Smooth muscle cell (in vitro differentiated cells): ENCODE data around the gene NCAM1. TPM values are rescaled to one million over a fixed set of nuclear protein-coding genes. Genes with fewer than 3 reads are reported as not detected.

Experiments
- DNase-seq: peaks from one replicate; lab custom pipeline; 2025; ENCODE audit not compliant: unreplicated experiment; lab: John Stamatoyannopoulos, UW
- H2AFZ ChIP-seq: fragments of 200-600 bp; sonication (generic); 2 replicates; pipeline ENCODE4 v1.6.0; 2016; ENCODE audit warnings: antibody characterized with exemption, low read depth, mild to moderate bottlenecking
- H3F3A ChIP-seq: fragments of 200-600 bp; sonication (generic); 2 replicates; pipeline ENCODE4 v1.6.0; 2017; ENCODE audit warnings: antibody characterized with exemption, low read depth
- H3K27ac ChIP-seq: fragments of 200-600 bp; sonication (generic); 2 replicates; pipeline ENCODE4 v1.5.1; 2016; ENCODE audit warnings: low read depth, mild to moderate bottlenecking
- H3K27me3 ChIP-seq: fragments of 200-600 bp; sonication (generic); 2 replicates; pipeline ENCODE4 v1.6.1; 2016; ENCODE audit warnings: low read depth, mild to moderate bottlenecking
- H3K36me3 ChIP-seq: fragments of 200-600 bp; sonication (generic); 2 replicates; pipeline ENCODE4 v1.5.1; 2016; ENCODE audit warnings: low read depth
- H3K4me1 ChIP-seq: fragments of 200-600 bp; sonication (generic); 2 replicates; pipeline ENCODE4 v1.5.1; 2016; ENCODE audit warnings: low read depth
- H3K4me2 ChIP-seq: fragments of 200-600 bp; sonication (generic); 2 replicates; pipeline ENCODE4 v1.6.0; 2016; ENCODE audit warnings: mild to moderate bottlenecking
- H3K4me3 ChIP-seq: fragments of 200-600 bp; sonication (generic); 2 replicates; pipeline ENCODE4 v1.5.1; 2016; ENCODE audit warnings: mild to moderate bottlenecking
- H3K79me2 ChIP-seq: fragments of 200-600 bp; sonication (generic); 2 replicates; pipeline ENCODE4 v1.6.0; 2016; ENCODE audit warnings: low read depth, mild to moderate bottlenecking
- H3K9ac ChIP-seq: fragments of 200-600 bp; sonication (generic); 2 replicates; pipeline ENCODE4 v1.6.0; 2016; ENCODE audit warnings: low read depth
- H3K9me3 ChIP-seq: fragments of 200-600 bp; sonication (generic); replicated peaks from 2 replicates; pipeline ENCODE4 v1.5.1; 2016; ENCODE audit warnings: low read depth
- H4K20me1 ChIP-seq: fragments of 200-600 bp; sonication (generic); 2 replicates; pipeline ENCODE4 v1.6.0; 2016; ENCODE audit warnings: low read depth
- CTCF ChIP-seq: fragments of 200-600 bp; sonication (generic); IDR thresholded peaks from 2 replicates; pipeline ENCODE4 v1.5.1; 2017; ENCODE audit warnings: borderline replicate concordance, mild to moderate bottlenecking, antibody characterized with exemption; ENCODE audit not compliant: insufficient read depth, poor library complexity, severe bottlenecking
- WGBS: methylation state at CpG from one replicate; pipeline ENCODE4 v1.1.7; 2016; ENCODE audit warnings: low lambda C conversion rate; 5-methylcytosine and 5-hydroxymethylcytosine counted together
- polyA plus RNA-seq: library from polyadenylated mRNA; unstranded; fragments of >200 nt; fragmentation: Nextera tagmentation; extraction: Ambion mirVana; gene quantifications from 2 replicates; pipeline ENCODE4 v1.2.1, GENCODE V29; 2016
- total RNA-seq: library from RNA; depleted of rRNA; stranded (reverse); fragments of >200 nt; gene quantifications from 2 replicates; pipeline ENCODE4 v1.2.3, GENCODE V29; 2014

Gene NCAM1
- total and polyA plus RNA-seq, 2 experiments from 2014 or later = 8.1 to 12.0 TPM

- no peak overlapping the region for H3K9ac ChIP-seq
- no peak overlapping the region for H3K27ac ChIP-seq
- no peaks in the 10 kb centered on the region for H3K9me3 ChIP-seq
- no peaks in the 10 kb centered on the region for H3K36me3 ChIP-seq
- H3K4me2 ChIP-seq = no peak overlapping the region
- no peak for TF ChIP-seq CTCF
- no peak for DNase-seq
- H3K79me2 ChIP-seq = no peaks in the 10 kb centered on the region
- no peaks in the 10 kb centered on the region for H3K4me1 ChIP-seq
- no peak overlapping the region for H2AFZ ChIP-seq
- no peaks in the 10 kb centered on the region for H3K27me3 ChIP-seq
- 92% methylated on average over 12 of the region's 12 CpGs for WGBS
- H3F3A ChIP-seq = no peaks in the 10 kb centered on the region
- H4K20me1 ChIP-seq = no peaks in the 10 kb centered on the region
- no peak overlapping the region for H3K4me3 ChIP-seq
These were observed 121.2 kb downstream of the NCAM1 start for GRCh38 chr11:113082341-113082955.

- no peaks in the 10 kb centered on the region for H4K20me1 ChIP-seq
- DNase-seq = no peak
- H3K4me2 ChIP-seq = no peak overlapping the region
- 73% methylated on average over 3 of the region's 3 CpGs for WGBS
- H3K9ac ChIP-seq = no peak overlapping the region
- no peaks in the 10 kb centered on the region for H3K4me1 ChIP-seq
- no peaks in the 10 kb centered on the region for H3K9me3 ChIP-seq
- H3K4me3 ChIP-seq = no peak overlapping the region
- H2AFZ ChIP-seq = no peak overlapping the region
- no peaks in the 10 kb centered on the region for H3F3A ChIP-seq
- TF ChIP-seq CTCF = no peak
- H3K27ac ChIP-seq = no peak overlapping the region
- H3K79me2 ChIP-seq = no peaks in the 10 kb centered on the region
- no peaks in the 10 kb centered on the region for H3K27me3 ChIP-seq
- H3K36me3 ChIP-seq = no peaks in the 10 kb centered on the region
These were observed 122.4 kb downstream of the NCAM1 start for GRCh38 chr11:113083571-113083970.

- 97% methylated on average over 4 of the region's 4 CpGs for WGBS
- no peak overlapping the region for H3K4me2 ChIP-seq
- no peaks in the 10 kb centered on the region for H3F3A ChIP-seq
- no peak for DNase-seq
- no peaks in the 10 kb centered on the region for H4K20me1 ChIP-seq
- H3K36me3 ChIP-seq = no peaks in the 10 kb centered on the region
- H3K9ac ChIP-seq = no peak overlapping the region
- H3K27ac ChIP-seq = no peak overlapping the region
- no peak overlapping the region for H3K4me3 ChIP-seq
- H3K27me3 ChIP-seq = no peaks in the 10 kb centered on the region
- no peak for TF ChIP-seq CTCF
- no peaks in the 10 kb centered on the region for H3K9me3 ChIP-seq
- no peaks in the 10 kb centered on the region for H3K4me1 ChIP-seq
- no peak overlapping the region for H2AFZ ChIP-seq
- H3K79me2 ChIP-seq = no peaks in the 10 kb centered on the region
These were observed 123.1 kb downstream of the NCAM1 start for GRCh38 chr11:113084297-113084696.

GRCh38 chr11:113085446-113085845 is 124.2 kb downstream of the NCAM1 start:
- no peak for DNase-seq
- no peaks in the 10 kb centered on the region for H3K79me2 ChIP-seq
- 67% methylated on average over 3 of the region's 3 CpGs for WGBS

More at GRCh38 chr11:113085446-113085845, 124.2 kb downstream of the NCAM1 start:
- H3K4me3 ChIP-seq = no peak overlapping the region
- H3K27me3 ChIP-seq = no peaks in the 10 kb centered on the region
- no peaks in the 10 kb centered on the region for H3F3A ChIP-seq
- H3K4me1 ChIP-seq = no peaks in the 10 kb centered on the region
- H4K20me1 ChIP-seq = no peaks in the 10 kb centered on the region
- no peak for TF ChIP-seq CTCF
- H3K9me3 ChIP-seq = no peaks in the 10 kb centered on the region
- no peak overlapping the region for H3K4me2 ChIP-seq
- H3K27ac ChIP-seq = no peak overlapping the region
- H3K36me3 ChIP-seq = no peaks in the 10 kb centered on the region
- no peak overlapping the region for H3K9ac ChIP-seq
- H2AFZ ChIP-seq = no peak overlapping the region
